Measurements from ENCODE around the gene PLXNA1. TPM values are rescaled to one million over a fixed set of nuclear protein-coding genes. Genes with fewer than 3 reads are reported as not detected.

PLXNA1 gene
- total RNA-seq, 1 donor from 2014 or later = 24.0 TPM

DNA sequence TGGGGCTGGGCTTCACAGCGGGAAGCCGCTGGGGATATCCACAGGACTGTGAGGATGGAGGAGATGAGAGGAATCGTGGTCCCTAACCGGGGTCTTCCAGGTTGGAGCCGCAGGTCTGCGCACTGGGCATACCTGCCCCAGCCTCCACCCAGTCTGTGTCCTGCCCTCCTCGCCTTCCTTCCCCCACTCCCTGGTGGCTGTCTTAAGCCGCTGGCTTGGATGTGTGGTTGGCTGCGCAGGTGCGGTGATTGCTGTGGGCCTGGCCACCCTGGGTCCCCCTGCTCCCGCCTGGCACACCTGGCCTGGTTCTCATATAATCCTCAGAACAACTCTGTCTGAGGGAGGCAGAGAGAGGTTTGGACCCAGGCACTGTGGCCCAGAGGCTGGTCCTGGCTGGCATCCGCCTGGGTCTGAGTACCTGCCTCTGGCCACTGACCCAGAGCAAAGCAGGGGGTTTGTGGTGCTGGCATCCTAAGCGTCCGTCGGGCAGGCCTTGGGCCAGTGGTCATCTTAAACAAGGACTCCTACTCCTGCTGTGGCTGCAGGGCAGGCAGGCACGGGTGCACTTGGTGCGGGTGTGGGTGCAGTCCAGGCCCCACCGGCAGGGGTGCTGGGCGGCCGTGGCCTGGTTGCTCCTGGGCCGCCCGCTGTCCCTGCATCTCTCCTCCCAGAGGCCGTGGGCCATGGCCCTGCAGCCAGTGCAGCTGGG is 18.7 kb downstream of the PLXNA1 start:
- H3K27me3 Mint-ChIP-seq = no peaks in the 10 kb centered on the region

GRCh38 chr3:127002195-127003174 is 19.6 kb downstream of the PLXNA1 start:
- no peaks in the 10 kb centered on the region for H3K4me1 Mint-ChIP-seq

More for the DNA sequence above, 18.7 kb downstream of the PLXNA1 start:
- Mint-ChIP-seq H3K4me3 (no peak overlapping the region), H3K9me3 (no peaks in the 10 kb centered on the region), H3K4me1 (no peaks in the 10 kb centered on the region), H3K36me3 (ENCODE audit: low read depth) (no peaks in the 10 kb centered on the region), H3K27ac (no peak overlapping the region)
- DNase-seq = no peak
- intact Hi-C loops (cut with micrococcal nuclease) = no loop called here

DNA sequence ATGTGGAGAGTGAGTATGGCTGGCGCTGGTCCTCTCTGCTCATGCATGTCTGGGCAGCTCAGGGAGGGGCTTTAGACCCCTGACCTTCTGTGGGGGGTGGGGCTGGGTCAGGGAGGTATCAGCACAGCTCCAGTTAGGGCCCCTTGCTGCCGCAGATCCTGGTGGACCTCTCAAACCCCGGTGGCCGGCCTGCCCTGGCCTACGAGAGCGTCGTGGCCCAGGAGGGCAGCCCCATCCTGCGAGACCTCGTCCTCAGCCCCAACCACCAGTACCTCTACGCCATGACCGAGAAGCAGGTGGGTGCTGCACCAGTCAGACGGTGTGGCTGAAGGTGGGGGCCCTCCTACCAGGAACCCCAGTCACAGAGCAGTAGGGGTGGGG is 20.2 kb downstream of the PLXNA1 start:
- DNase-seq = no peak
- intact Hi-C loops (cut with micrococcal nuclease) = no loop called here
- Mint-ChIP-seq H3K27me3 (no peaks in the 10 kb centered on the region), H3K9me3 (no peaks in the 10 kb centered on the region), H3K27ac (no peak overlapping the region), H3K36me3 (ENCODE audit: low read depth) (no peaks in the 10 kb centered on the region), H3K4me1 (no peaks in the 10 kb centered on the region), H3K4me3 (no peak overlapping the region)

More at GRCh38 chr3:127002195-127003174, 19.6 kb downstream of the PLXNA1 start:
- Mint-ChIP-seq H3K4me3 (no peak overlapping the region), H3K36me3 (ENCODE audit: low read depth) (no peaks in the 10 kb centered on the region), H3K9me3 (no peaks in the 10 kb centered on the region), H3K27me3 (no peaks in the 10 kb centered on the region), H3K27ac (no peak overlapping the region)
- intact Hi-C loops (cut with micrococcal nuclease) = no loop called here
- no peak for DNase-seq

DNA sequence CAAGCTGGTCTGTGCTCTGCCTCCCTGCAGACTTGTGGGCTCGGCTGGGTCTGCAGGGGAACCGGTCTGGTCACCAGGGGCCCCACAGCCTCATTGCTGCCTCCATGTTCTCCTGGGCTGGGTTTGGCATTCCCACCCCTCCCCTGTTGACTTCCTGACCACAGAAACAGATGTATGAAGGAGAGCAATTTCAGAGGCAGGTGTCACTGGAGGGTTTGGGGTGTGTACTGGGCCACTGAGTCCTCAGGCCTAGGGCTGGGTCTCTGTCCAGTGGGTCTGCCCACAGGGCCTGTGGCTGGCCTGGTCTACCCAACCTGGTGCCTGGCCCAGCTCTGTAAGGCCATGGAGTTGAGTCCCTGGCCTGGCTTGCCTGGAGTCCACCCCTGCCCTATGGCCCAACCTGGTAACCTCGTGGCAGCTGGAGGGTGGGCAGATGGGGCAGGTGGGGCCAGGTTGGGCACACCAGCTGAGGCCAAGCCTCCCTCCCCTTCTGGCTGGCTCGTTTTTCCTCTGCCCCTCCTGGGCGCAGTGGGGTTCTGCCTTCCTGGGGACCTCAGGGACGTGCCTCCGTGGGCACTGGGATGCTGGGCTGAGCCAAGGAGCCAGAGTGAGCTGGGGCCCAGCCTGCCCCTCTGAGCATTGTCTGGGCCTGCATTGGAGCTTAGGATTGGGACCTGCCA is 20.8 kb downstream of the PLXNA1 start:
- intact Hi-C loops (cut with micrococcal nuclease) = no loop called here
- H3K4me3 Mint-ChIP-seq = no peak overlapping the region

GRCh38 chr3:127004641-127005397 is 21.9 kb downstream of the PLXNA1 start:
- DNase-seq = no peak
- Mint-ChIP-seq H3K36me3 (ENCODE audit: low read depth) (no peaks in the 10 kb centered on the region), H3K9me3 (no peaks in the 10 kb centered on the region), H3K27me3 (no peaks in the 10 kb centered on the region), H3K4me3 (no peak overlapping the region), H3K4me1 (no peaks in the 10 kb centered on the region), H3K27ac (no peak overlapping the region)
- intact Hi-C loops (cut with micrococcal nuclease) = no loop called here

More for the DNA sequence above, 20.8 kb downstream of the PLXNA1 start:
- no peak for DNase-seq
- Mint-ChIP-seq H3K4me1 (no peaks in the 10 kb centered on the region), H3K9me3 (no peaks in the 10 kb centered on the region), H3K27ac (no peak overlapping the region), H3K36me3 (ENCODE audit: low read depth) (no peaks in the 10 kb centered on the region), H3K27me3 (no peaks in the 10 kb centered on the region)

DNA sequence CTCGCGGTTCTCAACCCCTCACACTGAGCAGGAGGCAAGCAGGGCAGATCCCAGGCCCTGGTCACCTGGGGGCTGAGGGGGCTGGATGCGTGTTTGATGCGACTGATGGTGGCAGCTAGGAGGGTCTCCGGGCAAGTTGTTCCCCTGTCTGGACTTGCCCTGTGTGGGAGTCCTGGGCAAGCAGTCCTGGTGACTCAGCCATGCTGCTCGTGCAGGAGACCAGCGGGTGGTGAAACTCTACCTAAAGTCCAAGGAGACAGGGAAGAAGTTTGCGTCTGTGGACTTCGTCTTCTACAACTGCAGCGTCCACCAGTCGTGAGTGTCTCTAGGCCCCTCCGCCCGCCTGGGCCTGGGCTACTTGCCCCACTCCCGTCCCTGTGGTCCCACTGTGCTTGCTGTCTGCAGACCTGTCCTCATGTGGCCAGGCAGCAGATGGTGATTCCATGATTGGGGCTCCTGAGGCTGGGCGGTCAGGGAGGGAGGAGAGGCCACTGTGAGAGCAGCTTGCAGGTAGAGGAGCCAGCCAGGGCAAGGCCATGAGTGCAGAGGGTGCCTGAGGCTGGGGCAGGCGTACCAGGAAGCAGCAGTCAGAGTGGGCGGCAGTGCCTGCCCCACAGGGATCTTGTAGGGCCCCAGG is 23.1 kb downstream of the PLXNA1 start:
- intact Hi-C loops (cut with micrococcal nuclease) = no loop called here
- no peaks in the 10 kb centered on the region for H3K27me3 Mint-ChIP-seq
- no peak overlapping the region for H3K27ac Mint-ChIP-seq
- DNase-seq = no peak
- no peaks in the 10 kb centered on the region for H3K9me3 Mint-ChIP-seq
- no peaks in the 10 kb centered on the region for H3K4me1 Mint-ChIP-seq
- no peaks in the 10 kb centered on the region for H3K36me3 Mint-ChIP-seq (ENCODE audit: low read depth)
- no peak overlapping the region for H3K4me3 Mint-ChIP-seq

DNA sequence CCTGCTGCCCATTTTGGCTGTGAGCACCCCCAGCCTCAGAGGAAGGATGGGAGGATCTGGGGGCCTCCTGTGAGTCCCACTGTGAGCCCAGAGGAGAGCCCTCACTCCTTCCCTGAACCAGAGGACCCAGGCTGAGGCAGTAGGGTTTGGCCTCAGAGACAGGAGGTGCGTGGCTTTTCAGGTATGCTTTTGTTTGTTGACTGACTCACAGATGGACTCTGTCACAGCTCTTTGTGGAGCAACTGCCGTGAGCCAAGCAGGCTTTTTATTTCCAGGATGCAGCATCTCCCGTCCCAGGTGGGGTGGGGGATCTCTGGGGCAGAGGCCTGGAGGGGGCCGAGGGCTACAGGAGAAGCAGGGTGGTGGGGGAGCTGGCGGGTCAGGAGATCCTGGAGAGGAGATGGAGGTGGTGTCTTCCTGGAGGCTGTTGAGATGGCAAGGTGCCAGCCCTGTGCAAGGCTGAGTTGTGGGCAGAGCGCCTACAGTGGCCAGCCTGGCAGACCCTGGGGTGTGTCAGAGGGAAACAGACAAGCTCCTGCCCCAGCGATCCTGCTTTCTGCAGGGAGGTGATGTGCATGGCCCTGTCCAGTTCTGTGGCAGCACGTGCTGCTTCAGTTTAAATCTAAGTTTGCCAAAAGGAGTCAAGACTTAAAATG is 24.0 kb downstream of the PLXNA1 start:
- Mint-ChIP-seq H3K9me3 (no peaks in the 10 kb centered on the region), H3K27me3 (no peaks in the 10 kb centered on the region), H3K27ac (no peak overlapping the region), H3K36me3 (ENCODE audit: low read depth) (no peaks in the 10 kb centered on the region), H3K4me1 (no peaks in the 10 kb centered on the region), H3K4me3 (no peak overlapping the region)
- no peak for DNase-seq
- intact Hi-C loops (cut with micrococcal nuclease) = no loop called here

DNA sequence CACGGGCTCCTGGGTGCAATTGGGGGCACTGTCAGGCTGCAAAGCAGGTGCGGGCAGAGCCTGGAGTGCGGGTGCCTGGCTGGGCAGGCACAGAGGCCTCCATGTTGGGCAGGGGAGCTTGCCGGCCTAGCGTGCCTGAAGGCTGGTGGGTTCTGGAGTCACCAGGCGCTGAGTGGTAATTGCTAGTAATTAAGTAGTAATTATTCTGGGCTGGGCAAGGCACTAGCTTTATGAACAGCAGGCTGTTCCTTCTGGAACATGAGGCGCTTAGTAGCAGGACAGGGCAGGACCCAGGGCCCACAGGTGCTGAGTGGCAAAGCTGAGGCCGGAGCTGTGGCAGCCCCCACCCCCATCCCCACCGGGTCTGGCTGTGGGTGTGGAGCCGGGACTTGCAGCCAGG is 25.3 kb downstream of the PLXNA1 start:
- intact Hi-C loops (cut with micrococcal nuclease) = no loop called here
- Mint-ChIP-seq H3K36me3 (ENCODE audit: low read depth) (no peaks in the 10 kb centered on the region), H3K9me3 (no peaks in the 10 kb centered on the region), H3K27me3 (no peaks in the 10 kb centered on the region), H3K4me3 (no peak overlapping the region), H3K27ac (no peak overlapping the region), H3K4me1 (no peaks in the 10 kb centered on the region)
- DNase-seq = no peak

GRCh38 chr3:127009531-127009930 is 26.6 kb downstream of the PLXNA1 start:
- H3K36me3 Mint-ChIP-seq (ENCODE audit: low read depth) = no peaks in the 10 kb centered on the region
- intact Hi-C loops (cut with micrococcal nuclease) = no loop called here
- no peak overlapping the region for H3K4me3 Mint-ChIP-seq
- no peaks in the 10 kb centered on the region for H3K4me1 Mint-ChIP-seq
- H3K27me3 Mint-ChIP-seq = no peaks in the 10 kb centered on the region
- no peaks in the 10 kb centered on the region for H3K9me3 Mint-ChIP-seq
- DNase-seq = no peak
- no peak overlapping the region for H3K27ac Mint-ChIP-seq

GRCh38 chr3:127011270-127011992 is 28.5 kb downstream of the PLXNA1 start:
- Mint-ChIP-seq H3K4me1 (no peaks in the 10 kb centered on the region), H3K9me3 (no peaks in the 10 kb centered on the region), H3K27me3 (no peaks in the 10 kb centered on the region), H3K4me3 (no peak overlapping the region), H3K36me3 (ENCODE audit: low read depth) (no peaks in the 10 kb centered on the region), H3K27ac (no peak overlapping the region)
- DNase-seq = no peak
- intact Hi-C loops (cut with micrococcal nuclease) = no loop called here

DNA sequence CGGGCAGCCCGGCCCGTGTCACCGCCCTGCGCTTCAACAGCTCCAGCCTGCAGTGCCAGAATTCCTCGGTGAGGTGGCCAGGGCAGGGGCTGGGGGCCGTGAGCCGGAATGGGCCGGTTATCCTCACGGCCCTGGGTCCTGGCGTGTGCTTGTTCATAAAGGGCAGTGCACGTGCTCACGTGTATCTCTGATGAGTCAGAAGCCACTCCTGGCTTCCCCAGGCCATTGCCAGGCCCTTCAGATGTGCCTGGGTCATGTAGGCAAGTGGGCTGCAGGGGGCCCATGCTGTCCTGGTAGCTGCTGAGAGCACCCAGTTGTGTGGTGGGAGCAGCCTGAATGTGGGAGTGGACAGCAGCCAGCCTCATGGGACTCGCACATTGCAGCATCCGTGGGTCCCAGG is 29.2 kb downstream of the PLXNA1 start:
- Mint-ChIP-seq H3K27ac (no peak overlapping the region), H3K27me3 (no peaks in the 10 kb centered on the region), H3K4me1 (no peaks in the 10 kb centered on the region), H3K9me3 (no peaks in the 10 kb centered on the region), H3K36me3 (ENCODE audit: low read depth) (no peaks in the 10 kb centered on the region), H3K4me3 (no peak overlapping the region)
- intact Hi-C loops (cut with micrococcal nuclease) = no loop called here
- DNase-seq = no peak

DNA sequence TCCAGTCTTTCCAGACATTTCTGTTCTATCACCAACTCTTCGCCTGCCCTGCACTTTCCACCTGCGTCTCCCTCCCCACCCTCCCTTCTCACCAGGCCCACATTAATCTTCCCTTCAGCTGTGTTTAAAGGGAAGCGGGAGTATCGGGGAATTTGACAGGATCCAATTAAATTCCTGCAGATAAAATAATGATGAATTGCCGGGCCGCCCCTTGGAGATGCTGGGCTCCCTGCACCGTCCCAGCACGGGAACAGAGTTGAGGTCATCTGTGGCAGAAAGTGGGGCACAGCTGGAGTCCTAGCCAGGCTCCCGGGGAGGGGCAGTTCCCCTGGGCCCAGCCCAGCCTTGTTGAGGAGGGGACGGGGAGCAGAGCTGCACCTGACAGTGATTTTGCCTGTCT is 30.3 kb downstream of the PLXNA1 start:
- H3K4me1 Mint-ChIP-seq = no peaks in the 10 kb centered on the region
- no peaks in the 10 kb centered on the region for H3K36me3 Mint-ChIP-seq (ENCODE audit: low read depth)
- no peaks in the 10 kb centered on the region for H3K27me3 Mint-ChIP-seq
- intact Hi-C loops (cut with micrococcal nuclease) = no loop called here
- H3K9me3 Mint-ChIP-seq = no peaks in the 10 kb centered on the region
- no peak overlapping the region for H3K4me3 Mint-ChIP-seq
- DNase-seq = no peak
- no peak overlapping the region for H3K27ac Mint-ChIP-seq

All from activated CD4-positive, alpha-beta T cell treated with anti-CD3 and anti-CD28 coated beads, Interleukin-2, amount 10 ng/mL, durations not matched to agents 24 days and 14 days (primary cell).